WERI-Rb-1 (cell line): Measurements from ENCODE around the gene SRL.

Experiments used
- DNase-seq: peaks from one replicate; pipeline ENCODE4 v3.0.0-alpha.2; 2020
- H3K27ac ChIP-seq: fragments of 250-450 bp; sonication (Bioruptor Pico); 2 replicates; pipeline ENCODE4 v1.5.1; 2020; ENCODE audit warnings: mild to moderate bottlenecking, moderate library complexity
- H3K27me3 ChIP-seq: fragments of 250-450 bp; sonication (Bioruptor Pico); 2 replicates; pipeline ENCODE4 v1.5.1; 2021; ENCODE audit warnings: mild to moderate bottlenecking, low read depth, moderate library complexity; ENCODE audit not compliant: insufficient read depth, severe bottlenecking
- H3K36me3 ChIP-seq: fragments of 250-450 bp; sonication (Bioruptor Pico); 2 replicates; pipeline ENCODE4 v1.5.1; 2020; ENCODE audit warnings: mild to moderate bottlenecking, moderate library complexity
- H3K4me3 ChIP-seq: 2 replicates; pipeline ENCODE4 v1.5.1; 2011; ENCODE audit warnings: low read depth, mild to moderate bottlenecking, control low read depth, low read length
- H3K9me3 ChIP-seq: fragments of 250-450 bp; sonication (Bioruptor Pico); 2 replicates; pipeline ENCODE4 v1.5.1; 2021; ENCODE audit warnings: mild to moderate bottlenecking, moderate library complexity; ENCODE audit not compliant: severe bottlenecking
- CTCF ChIP-seq: IDR thresholded peaks from 2 replicates; pipeline ENCODE4 v1.5.1; 2011; ENCODE audit warnings: low read depth, mild to moderate bottlenecking, control low read depth, inconsistent platforms, low read length

SRL gene

DNA sequence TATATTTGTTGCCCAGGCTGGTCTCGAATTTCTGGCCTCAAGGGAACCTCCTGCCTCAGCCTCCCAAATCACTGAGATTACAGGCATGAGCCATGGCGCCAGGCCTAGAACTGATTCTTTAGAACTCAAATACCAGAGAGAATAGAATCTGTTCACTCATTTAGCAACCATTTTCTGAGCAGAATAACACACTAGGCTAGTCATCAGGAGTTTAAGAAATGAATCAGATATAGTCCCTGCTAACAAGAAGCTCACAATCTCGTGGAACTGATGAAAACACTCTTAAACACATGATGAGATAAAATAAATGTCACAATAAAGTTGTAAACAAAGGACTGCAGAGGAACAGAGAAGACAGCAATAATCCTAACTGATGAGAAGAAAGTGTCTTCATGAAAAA, 69.8 kb downstream of the SRL start:
- TF ChIP-seq CTCF = no peak
- Histone ChIP-seq H3K4me3 (no peak overlapping the region), H3K9me3 (no peaks in the 10 kb centered on the region), H3K36me3 (no peaks in the 10 kb centered on the region), H3K27me3 (no peaks in the 10 kb centered on the region), H3K27ac (no peak overlapping the region)
- DNase-seq = no peak

GRCh38 chr16:4169415-4169814, 72.5 kb downstream of the SRL start:
- Histone ChIP-seq H3K4me3 (no peak overlapping the region), H3K9me3 (no peaks in the 10 kb centered on the region), H3K27me3 (no peaks in the 10 kb centered on the region), H3K36me3 (no peaks in the 10 kb centered on the region), H3K27ac (no peak overlapping the region)
- no peak for TF ChIP-seq CTCF
- no peak for DNase-seq

DNA sequence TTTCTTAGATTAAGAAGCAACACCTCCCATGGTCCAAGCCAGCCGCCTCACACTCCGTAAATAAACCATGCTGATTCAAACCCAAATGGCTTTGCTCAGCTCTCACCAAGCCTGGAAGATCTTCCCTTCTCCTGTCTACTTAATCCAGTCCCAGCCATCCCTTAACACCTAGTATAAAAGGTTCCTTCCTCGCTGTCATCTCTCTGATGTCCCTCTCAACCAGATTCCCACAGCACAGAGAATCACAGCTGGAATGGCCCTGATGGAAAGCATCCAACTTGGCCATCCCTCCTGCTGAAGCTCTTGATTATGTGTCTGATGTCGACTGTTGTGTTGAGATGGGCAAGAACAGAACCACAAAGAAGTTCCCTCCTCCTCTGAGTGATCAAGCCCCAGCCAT, 75.1 kb downstream of the SRL start:
- H3K36me3 ChIP-seq = no peaks in the 10 kb centered on the region
- no peak overlapping the region for H3K4me3 ChIP-seq
- H3K27me3 ChIP-seq = no peaks in the 10 kb centered on the region
- H3K9me3 ChIP-seq = no peaks in the 10 kb centered on the region
- DNase-seq = no peak
- H3K27ac ChIP-seq = no peak overlapping the region
- no peak for TF ChIP-seq CTCF

GRCh38 chr16:4160658-4161430, 81.0 kb downstream of the SRL start:
- H3K9me3 ChIP-seq = no peaks in the 10 kb centered on the region
- no peak for DNase-seq
- no peak overlapping the region for H3K4me3 ChIP-seq
- no peak for TF ChIP-seq CTCF
- no peaks in the 10 kb centered on the region for H3K27me3 ChIP-seq
- no peaks in the 10 kb centered on the region for H3K36me3 ChIP-seq
- no peak overlapping the region for H3K27ac ChIP-seq

GRCh38 chr16:4159726-4160125, 82.2 kb downstream of the SRL start:
- H3K9me3 ChIP-seq = no peaks in the 10 kb centered on the region
- no peak overlapping the region for H3K27ac ChIP-seq
- no peak for DNase-seq
- H3K4me3 ChIP-seq = no peak overlapping the region
- no peaks in the 10 kb centered on the region for H3K36me3 ChIP-seq
- no peaks in the 10 kb centered on the region for H3K27me3 ChIP-seq
- no peak for TF ChIP-seq CTCF
